PC-9 (cell line): ENCODE results near the gene AQP3.

Experiments used
- EZH2 ChIP-seq: fragments of 200-600 bp; sonication (generic); IDR thresholded peaks from 2 replicates; pipeline ENCODE4 v1.8.0; 2017; ENCODE audit warnings: antibody characterized with exemption, low read depth
- TF ChIP-seq, protein P1 (sequence below): fragments of 200-600 bp; sonication (generic); conservative IDR thresholded peaks from 2 replicates; pipeline ENCODE4 v1.6.1; 2017; ENCODE audit warnings: mixed run types, antibody characterized with exemption, mild to moderate bottlenecking, moderate library complexity

DNA sequence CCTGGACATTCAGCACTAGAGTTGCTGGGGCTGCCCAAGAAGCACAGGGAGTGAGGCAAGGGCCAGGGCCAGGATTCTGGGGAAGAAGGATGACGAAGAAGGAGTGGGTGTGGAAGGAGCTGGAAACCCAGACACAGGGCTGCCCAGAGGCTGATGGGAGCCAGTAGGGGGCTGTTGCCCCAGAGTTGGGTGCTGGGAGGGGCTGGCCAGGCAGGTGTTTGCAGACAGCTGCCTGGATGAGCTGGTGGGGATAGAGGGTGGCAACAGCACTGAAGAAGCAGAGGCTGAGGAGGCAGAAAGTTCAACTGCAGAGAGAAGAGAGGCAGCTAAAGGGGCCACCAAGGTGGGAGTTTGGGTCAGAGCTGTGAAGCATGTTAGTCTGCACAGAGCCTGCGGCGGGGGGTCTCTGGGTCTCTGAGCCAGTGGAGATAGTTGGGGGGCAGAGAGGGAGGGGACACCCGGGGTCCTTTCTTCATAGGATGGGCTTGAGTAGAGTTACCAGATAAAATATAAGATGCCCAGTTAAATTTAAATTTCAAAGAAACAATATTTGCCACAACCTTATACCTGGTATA, 42.5 kb downstream of the AQP3 start:
- TF ChIP-seq, protein P1, sequence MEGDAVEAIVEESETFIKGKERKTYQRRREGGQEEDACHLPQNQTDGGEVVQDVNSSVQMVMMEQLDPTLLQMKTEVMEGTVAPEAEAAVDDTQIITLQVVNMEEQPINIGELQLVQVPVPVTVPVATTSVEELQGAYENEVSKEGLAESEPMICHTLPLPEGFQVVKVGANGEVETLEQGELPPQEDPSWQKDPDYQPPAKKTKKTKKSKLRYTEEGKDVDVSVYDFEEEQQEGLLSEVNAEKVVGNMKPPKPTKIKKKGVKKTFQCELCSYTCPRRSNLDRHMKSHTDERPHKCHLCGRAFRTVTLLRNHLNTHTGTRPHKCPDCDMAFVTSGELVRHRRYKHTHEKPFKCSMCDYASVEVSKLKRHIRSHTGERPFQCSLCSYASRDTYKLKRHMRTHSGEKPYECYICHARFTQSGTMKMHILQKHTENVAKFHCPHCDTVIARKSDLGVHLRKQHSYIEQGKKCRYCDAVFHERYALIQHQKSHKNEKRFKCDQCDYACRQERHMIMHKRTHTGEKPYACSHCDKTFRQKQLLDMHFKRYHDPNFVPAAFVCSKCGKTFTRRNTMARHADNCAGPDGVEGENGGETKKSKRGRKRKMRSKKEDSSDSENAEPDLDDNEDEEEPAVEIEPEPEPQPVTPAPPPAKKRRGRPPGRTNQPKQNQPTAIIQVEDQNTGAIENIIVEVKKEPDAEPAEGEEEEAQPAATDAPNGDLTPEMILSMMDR: no peak
- no peak for TF ChIP-seq EZH2
